GM13977 (cell line): ENCODE data around the gene PODXL2.

Source experiments
- DNase-seq: peaks from one replicate; pipeline ENCODE4 v3.0.0; 2012; ENCODE audit warnings: low spot score
- in situ Hi-C: fragments of 300-500 bp; cut with MboI; formaldehyde crosslinking; loops from one replicate; pipeline ENCODE4 v1.12.0; 2022; ENCODE audit warnings: low sequenced_read_pairs, low pct_unique_long_range_greater_than_20kb, mixed read lengths, inconsistent platforms; ENCODE audit not compliant: unreplicated experiment
- TF ChIP-seq, protein P1 (sequence below): IDR thresholded peaks from 2 replicates; pipeline ENCODE4 v1.5.1; 2012; ENCODE audit warnings: mild to moderate bottlenecking, control low read depth; ENCODE audit not compliant: insufficient read depth; ENCODE audit errors: extremely low read depth, missing control alignments

PODXL2 gene

DNA sequence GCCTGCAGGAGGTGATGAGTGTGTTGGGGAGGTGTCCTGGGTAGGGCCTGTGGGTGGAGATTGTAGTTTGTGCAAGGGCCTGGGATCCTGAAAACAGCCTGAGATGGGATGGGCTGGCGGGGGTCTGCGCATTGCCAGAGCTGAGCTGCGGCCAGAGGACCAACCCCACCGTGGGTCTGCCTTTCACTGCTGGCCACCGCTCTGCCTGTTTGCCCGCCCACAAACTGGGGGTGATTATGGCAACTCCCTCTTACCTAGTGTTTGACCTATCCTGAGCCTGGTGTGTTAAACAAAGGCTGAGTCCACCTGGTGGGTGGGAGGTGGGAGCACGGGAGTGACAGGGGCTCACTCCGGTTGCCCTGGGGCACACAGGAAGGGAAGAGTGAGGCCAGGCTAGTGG is 53.6 kb downstream of the PODXL2 start:
- in situ Hi-C loops, result no loop called here
- DNase-seq, result no peak
- TF ChIP-seq, protein P1, sequence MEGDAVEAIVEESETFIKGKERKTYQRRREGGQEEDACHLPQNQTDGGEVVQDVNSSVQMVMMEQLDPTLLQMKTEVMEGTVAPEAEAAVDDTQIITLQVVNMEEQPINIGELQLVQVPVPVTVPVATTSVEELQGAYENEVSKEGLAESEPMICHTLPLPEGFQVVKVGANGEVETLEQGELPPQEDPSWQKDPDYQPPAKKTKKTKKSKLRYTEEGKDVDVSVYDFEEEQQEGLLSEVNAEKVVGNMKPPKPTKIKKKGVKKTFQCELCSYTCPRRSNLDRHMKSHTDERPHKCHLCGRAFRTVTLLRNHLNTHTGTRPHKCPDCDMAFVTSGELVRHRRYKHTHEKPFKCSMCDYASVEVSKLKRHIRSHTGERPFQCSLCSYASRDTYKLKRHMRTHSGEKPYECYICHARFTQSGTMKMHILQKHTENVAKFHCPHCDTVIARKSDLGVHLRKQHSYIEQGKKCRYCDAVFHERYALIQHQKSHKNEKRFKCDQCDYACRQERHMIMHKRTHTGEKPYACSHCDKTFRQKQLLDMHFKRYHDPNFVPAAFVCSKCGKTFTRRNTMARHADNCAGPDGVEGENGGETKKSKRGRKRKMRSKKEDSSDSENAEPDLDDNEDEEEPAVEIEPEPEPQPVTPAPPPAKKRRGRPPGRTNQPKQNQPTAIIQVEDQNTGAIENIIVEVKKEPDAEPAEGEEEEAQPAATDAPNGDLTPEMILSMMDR, result no peak

DNA sequence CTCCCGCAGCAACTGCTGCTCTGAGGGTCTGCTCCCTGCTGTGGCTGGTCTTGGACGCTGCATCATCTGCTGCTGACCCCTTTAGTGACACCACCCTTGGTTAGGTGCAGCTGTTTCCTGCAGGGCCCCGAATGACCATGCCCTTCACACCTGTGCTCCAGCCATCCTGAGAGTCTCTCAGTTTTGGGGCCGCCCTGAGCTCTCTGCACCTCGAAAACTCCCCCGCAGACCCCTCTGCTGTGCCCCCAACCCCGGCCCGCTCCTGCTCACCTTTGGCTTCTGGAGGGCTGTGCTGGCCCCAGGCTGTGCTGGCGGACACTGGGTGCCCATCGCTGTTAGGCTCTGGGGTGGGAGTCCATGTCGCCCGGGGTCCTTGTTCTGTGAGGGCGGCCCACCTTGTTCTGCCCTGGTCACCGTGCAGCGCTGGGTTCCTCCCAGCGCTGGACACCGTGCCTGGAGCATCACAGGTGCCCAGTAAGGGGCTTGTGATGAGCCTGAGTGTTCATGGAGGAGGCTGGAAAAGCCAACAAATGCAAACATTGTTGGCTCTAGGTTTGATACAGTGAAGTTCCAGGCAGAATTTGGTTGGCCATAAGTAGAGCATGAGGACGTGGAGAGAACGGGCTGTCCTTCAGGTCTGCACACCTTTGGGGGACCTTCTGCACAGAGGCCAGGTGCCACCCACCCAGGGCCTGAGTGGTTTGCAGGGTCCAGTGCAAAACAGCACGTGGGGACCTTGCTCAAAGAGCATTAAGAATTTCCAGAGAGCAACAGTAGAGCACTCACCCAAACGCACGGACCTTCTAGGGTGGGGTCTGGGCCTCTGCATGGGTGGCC is 56.1 kb downstream of the PODXL2 start:
- TF ChIP-seq, protein P1, result no peak
- in situ Hi-C loops, result no loop called here
- DNase-seq, result no peak

DNA sequence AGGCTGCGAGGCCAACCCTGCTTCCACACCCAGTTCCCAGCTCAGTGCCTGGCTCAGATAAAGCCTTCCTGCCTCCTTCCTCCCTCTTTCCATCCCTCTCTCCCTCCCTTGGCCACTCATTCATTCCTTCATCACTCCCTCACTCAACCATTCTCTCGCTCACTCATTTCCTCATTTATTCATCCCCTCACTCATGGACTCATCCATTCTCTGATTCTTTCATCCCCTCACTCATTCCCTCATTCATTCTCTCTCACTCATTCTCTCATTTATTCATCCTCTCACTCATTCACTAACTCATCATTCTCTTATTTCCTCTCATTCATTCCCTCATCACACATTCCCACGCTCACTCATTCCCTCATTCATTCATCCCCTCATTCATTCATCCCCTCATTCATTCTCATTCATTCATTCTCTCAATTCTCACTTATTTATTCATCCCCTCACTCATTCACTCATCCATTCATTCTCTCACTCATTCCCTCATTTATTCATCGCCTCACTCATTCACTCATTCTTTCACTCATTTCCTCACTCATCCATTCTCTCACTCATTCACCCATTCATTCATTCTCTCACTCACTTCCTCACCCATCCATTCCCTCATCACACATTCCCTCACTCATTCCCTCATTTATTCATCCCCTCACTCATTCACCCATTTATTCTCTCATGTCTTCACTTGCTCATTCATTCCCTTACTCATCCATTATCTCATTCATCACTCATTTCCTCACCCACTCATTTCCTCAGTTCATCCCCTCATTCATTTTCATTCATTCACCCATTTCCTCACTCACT is 56.9 kb downstream of the PODXL2 start:
- TF ChIP-seq, protein P1, result no peak
- DNase-seq, result no peak
- in situ Hi-C loops, result no loop called here

DNA sequence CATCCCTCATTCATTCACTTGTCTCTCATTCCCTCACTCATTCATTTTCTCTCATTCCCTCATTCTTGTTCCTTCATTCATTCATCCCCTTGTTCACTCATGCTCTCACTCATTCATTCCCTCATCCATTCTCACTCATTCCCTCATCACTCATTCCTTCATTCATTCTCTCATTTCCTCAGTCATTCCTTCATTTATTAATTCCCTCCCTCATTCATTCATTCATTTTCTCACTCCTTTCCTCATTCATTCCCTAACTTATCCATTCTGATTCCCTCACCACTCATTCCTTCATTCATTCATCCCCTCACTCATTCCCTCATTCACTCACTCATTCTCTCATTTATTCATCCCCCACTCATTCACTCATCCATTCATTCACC is 57.5 kb downstream of the PODXL2 start:
- in situ Hi-C loops, result no loop called here
- TF ChIP-seq, protein P1, result no peak
- DNase-seq, result no peak

DNA sequence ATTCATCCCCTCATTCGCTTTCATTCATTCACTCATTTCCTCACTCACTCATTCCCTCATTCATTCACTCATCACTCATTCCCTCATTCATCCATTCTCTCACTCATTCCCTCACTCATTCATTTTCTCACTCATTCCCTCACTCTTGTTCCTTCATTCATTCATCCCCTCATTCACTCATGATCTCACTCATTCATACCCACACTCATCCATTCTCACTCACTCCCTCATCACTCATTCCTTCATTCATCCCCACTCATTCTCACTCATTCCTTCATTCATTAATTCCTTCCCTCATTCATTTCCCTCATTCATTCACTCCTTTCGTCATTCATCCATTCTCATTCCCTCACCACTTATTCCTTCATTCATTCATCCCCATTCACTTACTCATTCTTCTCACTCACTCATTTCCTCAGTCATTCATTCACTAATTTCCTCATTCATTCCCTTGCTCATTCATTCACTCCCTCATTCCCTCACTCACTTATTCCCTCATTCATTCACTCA is 58.3 kb downstream of the PODXL2 start:
- TF ChIP-seq, protein P1, result no peak
- in situ Hi-C loops, result no loop called here
- no peak for DNase-seq

DNA sequence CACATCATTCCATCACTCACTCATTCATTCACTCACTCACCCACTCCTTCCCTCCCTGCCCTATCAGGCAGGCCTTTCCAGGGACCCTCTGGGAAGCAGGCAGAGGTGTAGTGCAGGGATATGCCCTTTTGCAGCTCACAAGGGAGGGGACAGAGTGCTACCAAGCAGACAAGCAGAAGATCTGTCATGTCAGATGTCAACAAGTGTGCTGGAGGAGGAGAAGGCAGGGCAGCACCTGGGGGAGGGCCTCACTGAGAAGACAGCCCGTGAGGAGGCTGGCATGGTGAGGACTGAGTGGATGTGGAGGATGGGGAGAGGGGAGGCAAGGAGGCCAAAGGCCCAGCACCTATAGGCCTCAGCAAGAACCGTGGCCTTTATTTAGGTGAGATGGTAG is 59.0 kb downstream of the PODXL2 start:
- no peak for DNase-seq
- TF ChIP-seq, protein P1, result no peak
- in situ Hi-C loops, result no loop called here
